ENCODE results near the gene PIK3R3.

Gene PIK3R3

DNA sequence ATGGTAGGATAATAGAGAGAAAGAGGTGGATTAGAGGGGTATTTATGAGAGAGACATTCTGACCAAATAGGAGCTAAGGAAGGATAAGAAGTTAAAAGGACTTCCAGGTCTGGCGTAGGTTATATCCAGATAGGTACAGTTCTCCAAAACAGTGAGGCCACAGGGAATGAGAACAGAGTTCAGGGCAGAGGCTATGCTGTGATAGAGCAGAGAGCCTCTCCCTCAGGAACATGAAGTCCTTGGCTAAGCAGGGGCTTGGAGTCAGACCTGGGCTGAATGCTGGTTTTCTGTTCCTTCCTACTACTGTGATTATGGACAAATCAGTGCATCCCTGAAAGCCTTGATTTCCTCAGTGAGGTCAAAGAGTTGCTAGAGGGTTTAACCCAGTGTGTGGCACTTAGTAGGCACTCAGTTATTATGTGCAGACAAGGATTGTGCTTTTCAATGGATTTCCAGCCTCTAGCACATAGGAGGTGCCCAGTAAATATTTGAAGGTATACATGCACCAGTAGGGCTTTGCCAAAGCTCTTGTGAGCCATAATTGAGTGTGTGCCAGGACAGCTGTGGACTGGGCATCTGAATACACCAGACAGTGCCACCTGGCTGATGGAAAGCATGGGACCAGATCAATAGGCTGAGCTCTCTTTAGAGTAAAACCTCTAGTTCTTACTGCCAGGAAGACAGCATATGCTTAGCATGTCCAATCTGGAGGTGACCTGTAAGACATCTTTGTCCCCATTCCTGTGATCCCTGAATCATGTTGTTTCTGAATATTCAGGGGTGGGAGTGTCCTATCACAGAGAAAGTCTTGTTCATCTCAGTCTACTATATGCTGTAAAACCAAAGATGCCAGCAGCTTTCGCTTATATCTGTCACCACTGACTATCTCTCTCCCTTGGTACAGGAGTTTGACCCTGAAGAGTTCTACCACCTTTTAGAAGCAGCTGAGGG is 111.1 kb downstream of the PIK3R3 start:
- DNase-seq: no peak
- ATAC-seq: no peak

DNA sequence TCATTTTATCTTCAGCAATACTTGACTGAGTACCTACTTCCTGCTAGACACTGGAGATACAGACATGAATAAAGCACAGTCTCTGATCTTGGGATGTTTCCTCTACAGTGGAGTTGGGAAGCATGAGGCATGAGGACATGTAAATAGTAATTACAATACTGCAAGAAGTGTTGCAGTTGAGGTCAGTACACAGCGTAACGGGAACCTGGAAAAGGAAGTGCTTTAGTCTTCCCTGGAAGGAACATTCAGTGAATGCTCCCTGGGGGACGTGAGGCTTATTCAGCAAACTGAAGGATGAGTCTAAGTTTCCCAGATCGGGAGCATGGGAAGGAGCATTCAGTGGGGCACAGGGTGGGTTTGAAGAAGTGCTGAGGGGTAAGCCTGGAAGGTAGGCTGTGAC is 112.4 kb downstream of the PIK3R3 start:
- ATAC-seq (no peak), DNase-seq (no peak)

DNA sequence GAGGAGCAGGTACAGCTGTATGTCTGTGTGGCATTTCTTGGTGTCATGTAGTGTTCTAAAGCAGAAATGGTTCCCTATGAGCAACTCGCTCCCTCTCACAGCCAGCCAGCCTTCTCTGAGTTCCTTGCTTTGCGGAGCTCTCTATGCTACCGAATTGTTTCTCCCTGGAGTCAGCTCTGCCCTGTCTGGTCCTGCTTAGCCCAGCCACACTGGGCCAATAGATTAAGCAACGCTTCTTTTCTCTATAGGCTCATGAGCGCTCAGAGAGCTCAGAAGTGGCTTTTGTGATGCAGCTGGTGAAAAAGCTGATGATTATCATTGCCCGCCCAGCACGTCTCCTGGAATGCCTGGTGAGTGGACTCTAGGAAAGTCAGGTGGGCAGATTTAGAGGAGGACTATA is 113.1 kb downstream of the PIK3R3 start:
- DNase-seq (no peak), ATAC-seq (no peak)

DNA sequence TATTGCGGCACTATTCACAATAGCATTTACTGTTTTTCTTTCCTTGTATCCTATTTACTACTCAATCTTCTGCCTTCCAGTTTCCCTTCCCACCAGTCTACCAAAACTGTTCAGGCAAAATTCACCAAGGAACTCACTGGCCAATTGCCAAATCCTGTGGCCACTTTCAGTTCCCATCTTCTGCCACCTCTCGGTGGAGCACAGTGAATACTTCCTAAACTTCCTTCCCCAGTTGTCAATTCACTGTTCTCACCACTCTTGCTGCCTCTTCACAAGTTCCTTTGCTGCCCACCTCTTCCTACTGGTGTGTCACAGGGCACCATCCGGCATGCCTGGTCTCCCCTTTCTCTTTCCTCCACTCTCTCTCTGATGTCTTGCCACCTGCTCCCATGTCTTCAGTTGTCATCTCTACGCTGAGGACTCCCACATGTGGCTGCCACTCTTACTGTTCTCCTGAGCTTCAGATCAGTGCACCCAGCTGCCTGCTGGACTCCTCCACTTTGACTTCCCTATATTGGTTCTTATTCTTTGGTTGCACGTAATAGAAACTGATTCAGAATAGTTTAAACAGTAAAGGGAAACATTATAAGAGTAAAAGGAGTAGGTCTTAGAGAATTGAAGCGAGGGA is 114.4 kb downstream of the PIK3R3 start:
- ATAC-seq (no peak), DNase-seq (no peak)

DNA sequence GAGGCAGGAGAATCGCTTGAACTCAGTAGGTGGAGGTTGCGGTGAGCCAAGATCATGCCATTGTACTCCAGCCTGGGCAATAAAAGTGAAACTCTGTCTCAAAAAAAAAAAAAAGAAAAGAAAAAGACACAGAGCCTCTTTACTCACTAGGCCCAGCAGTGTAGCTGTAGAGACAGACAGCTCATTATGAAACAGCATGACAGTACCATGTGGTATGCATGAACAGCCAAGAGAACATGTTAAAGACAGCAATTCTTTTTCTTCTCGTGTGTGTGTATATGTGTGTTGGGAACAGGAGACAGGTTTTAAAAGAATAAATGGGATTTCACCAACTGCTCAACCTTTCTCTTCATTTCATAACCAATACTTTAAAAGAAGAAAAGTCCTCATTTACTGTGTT is 118.8 kb downstream of the PIK3R3 start:
- ATAC-seq (no peak), DNase-seq (no peak)

DNA sequence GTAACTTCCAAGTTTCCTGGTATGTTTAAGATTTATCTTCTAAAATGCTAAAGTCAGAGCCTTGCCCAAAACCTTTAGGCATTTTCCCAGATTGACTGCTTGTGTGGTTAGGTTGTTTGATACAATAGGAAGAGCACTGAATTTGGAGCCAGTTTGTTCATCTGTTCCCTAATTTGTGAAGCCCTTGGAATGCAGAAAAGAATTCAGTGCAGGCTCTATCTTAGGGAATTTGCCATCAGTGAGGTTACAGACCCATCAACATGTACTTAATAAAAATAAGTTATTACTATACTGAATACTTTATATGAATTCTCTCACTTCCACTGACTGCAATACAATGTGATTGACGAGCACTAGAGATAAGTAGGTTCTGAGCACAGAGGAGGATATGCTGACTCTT is 120.2 kb downstream of the PIK3R3 start:
- DNase-seq (no peak), ATAC-seq (no peak)

DNA sequence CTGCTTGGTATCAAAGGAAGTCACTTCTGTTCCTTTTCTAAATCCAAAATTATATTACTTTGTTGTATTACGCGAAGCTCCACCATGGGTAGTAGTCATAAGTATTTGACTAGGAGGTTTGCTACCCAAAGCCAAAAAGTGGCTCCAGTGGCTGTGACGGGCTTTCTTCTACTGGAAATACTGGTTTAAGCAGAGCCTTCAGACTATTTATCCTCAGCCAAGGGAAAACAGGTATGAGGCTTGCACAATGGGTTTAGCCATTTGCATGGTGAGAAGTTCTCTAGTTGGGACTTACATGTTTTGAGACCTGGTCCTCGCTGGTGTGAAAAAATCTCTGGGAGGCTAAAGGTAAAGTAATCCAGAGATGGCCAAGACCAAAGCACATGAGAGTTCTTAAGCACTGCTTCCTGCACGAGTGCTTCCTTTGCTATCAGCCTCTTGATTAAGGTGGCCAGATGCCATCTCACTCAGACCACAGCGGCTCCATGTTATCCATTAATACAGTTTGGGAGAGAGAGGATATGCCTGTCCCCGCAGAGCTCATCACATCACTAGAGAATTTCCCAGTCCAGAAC is 121.2 kb downstream of the PIK3R3 start:
- DNase-seq: no peak
- ATAC-seq: no peak

DNA sequence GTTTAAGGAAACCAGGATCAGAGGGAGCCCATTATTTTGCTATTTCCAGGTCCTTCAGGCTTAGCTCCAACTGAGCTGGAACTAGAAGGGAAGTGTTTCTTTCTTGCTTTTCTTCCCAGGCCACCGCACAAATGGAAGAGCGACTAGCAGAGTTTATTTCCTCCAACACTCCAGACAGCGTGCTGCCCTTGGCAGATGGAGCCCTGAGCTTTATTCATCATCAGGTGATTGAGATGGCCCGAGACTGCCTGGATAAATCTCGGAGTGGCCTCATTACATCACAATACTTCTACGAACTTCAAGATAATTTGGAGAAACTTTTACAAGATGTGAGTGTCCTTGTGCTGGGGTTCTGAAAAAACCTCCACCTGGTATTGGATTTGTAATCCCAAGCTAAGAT is 121.8 kb downstream of the PIK3R3 start:
- no peak for DNase-seq
- ATAC-seq: no peak

DNA sequence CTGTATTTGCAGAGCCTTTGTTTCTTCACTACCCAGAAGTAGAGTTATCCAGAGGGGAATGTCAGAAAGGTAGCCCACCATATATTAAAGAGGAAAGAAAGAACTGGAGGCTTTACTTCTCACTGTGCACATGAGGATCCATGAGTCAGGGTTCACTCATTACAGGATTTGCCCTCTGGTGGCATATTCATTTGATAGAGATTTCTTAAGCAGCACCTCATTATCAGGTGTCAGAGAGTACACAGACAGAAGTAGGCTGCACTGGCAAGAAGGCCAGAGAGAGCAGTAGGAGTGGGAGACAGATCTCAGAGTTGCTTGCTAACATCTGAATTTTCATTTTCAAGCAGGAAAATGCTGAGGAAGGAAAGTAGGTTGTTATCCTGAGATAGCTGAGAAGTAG is 123.8 kb downstream of the PIK3R3 start:
- ATAC-seq: no peak
- DNase-seq: no peak

DNA sequence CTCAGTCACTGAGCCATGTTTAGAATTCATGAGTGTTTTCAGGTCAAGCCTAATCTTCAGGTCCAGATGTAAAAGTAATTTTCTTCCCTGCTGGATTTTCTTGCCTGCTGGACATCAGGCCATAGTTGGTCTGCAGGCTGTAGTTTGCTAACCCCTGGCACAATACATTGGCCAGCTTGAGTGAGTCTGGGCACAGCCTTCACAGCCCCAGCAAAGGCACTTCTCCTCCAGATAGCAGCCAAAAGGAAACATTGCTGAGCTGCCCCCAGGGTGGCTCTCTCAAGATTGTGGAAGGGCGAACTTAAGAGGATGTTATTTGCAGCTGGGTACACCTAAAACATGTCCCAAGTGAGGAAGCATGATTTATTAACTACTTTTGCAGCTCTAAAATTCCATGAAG is 126.8 kb downstream of the PIK3R3 start:
- DNase-seq (no peak), ATAC-seq (no peak)

DNA sequence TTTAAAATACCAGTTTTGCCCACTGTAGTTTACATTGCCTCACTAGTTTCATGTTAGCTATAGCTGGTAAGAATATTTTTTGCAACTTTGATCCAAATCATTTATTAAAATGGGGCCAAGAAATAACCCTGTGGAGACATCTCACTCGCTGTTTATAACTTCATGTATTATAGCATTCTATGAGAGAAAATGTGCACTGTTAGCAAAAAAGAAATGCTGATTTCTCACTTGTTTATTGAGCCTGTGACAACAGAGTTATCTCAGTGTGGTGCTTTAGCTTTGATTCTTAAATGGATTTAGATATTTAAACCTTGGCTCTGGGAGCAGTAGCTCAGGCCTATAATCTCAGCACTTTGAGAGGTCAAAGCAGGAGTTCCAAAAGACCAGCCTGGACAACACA is 127.9 kb downstream of the PIK3R3 start:
- DNase-seq: no peak
- ATAC-seq: no peak

DNA sequence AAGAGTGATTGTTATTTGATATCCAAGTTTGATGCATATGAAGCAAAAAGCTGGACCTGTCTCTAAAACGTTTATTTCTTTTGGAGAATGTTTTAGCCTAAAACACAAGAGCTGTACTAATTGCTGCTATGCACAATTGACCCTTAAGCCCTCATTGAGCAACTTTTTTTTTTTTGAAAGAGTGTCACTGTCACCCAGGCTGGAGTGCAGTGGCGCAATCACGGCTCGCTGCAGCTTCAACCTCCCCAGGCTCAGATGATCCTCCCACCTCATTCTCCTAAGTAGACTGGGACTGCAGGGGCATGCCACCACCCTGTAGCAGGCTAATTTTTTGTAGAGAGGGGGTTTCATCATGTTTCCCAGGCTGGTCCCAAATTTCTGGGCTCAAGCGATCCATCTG is 129.1 kb downstream of the PIK3R3 start:
- ATAC-seq: no peak
- DNase-seq: no peak

DNA sequence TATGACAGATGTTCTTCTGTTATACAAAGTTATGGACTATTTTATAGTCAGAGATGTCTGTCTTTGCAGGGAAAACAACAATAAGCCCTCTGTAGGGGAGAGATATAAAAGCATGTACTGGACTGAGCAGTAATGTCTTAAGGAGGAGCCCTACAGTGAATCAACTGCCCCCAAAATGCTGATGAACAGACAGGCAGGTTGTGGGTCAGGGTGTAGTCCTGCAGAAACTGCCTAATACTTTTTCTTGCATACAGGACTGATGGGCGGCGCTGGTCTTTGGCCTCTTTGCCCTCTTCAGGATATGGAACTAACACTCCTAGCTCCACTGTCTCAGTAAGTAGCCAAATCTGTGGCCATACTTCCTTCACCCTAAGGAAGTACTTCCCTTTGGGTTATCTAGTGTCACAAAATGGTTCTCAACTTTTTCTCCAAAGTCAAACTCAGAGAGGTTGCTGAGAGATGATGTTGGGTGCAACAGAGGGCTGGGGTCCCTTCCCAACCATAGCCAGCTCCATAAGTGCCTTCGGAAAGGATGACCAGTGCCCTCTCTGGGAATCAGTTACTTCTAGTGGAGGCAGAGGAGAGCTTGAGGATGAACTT is 129.8 kb downstream of the PIK3R3 start:
- DNase-seq: no peak
- no peak for ATAC-seq

DNA sequence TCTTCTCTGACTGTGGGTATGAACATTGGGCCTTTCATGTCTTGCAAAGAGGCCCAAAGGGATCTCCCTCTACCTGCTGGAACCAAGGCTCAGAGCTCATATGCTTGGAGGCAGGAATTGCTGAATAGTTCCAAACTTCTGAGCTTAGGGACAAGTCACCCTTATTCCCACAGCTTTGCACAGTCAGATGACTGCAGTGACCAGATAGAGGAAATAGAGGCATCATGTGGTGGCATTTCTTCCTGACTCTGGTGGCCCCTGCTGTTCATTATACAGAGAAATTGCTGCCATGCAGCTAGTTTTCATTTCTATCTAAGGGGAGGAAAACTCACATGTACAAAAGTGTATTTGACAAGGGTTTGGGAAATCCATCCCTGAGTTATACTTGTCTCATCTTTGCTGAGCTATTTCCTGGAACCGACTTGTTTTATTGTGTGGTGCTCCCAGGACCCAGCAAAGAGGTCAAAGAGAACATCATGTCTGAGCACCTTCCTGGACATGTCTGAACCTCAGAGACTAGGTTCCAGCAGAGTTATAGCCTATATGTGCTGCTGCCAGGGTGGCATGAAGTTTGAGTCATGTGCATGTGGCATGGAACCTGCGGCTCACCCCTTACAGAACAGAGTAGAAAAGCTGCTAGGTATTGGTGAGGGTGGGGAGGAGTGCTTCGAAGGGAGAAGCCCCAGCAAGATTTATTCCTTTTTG is 131.2 kb downstream of the PIK3R3 start:
- DNase-seq: no peak
- no peak for ATAC-seq

DNA sequence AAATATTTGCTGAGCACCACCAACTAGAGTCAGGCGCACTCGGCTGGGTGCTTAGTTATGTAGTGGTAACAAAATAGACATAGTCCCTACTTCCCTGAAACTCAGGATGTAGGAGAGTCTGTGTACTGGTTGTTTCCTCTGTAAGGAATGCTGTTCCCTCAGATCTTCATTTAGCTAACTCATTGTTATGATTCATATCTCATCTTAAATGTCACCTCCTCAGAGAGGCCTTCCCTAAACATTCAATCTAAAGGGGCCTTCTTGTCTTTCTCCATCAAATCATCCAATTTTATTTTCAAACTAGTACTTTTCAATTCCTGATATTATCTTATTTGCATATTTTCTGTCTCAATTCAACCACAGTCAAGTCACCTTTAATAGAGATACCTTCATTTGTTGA is 132.9 kb downstream of the PIK3R3 start:
- DNase-seq (no peak), ATAC-seq (no peak)

DNA sequence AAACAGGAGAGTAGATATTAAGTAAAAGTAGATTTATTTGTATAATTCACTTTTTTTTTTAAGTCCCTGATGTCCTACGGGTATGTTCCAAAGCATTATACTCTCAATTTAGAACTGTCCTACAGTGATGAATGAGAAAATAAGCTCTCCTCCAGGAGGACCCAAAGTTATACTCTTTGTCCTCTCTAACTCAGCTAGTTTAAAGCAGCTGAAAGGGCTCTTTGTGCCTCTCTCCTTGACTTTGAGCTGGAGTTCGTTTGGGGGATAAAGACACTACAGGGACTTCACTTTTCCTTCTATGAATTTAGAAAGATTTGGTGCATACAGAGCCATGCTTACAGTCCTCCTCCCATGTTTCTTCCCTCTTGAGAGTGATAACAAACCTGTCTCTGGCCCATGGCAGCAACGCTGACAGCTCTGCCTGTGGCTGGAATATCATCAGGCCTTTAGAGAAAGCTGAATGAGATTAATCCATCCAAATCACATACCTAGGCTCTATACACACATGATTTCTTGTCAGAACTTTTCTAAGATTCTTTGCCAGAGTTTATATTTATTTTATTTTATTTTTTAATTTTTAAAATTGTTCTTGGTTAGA is 134.3 kb downstream of the PIK3R3 start:
- ATAC-seq (no peak), DNase-seq (no peak)

DNA sequence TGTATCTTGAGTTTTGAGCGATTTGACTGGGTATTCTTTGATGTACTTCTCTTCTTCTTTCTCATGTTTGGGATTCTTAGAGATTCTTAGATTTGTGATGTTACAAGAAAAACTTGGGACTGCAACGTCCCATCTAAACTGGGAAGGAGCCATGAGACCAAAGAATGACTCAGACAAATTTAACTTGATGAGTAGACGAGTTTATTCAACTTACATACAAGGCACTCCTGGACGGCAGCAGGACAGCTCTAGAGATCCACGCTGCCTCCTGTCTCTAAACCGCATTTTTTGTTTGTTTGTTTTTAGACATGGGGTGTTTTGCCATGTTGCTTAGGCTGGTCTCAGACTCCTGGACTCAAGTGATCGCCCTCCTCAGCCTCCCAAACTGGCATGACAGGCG is 137.1 kb downstream of the PIK3R3 start:
- DNase-seq: no peak
- ATAC-seq: no peak

DNA sequence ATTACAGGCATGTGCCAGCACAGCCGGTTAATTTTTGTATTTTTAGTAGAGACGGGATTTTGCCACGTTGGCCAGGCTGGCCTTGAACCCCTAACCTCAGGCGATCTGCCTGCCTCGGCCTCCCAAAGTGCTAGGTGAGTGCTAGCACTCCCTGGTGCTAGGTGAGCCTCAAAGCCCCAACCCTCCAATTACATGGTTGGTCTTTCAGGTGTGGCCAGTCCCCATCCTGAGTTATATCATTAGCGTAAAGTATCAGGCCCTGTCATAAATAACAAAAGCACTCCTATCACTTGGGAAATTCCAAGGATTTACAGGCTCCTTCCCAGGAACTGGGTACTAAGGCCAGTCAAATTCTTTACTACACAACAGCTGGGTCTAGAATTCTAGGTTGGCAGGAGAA is 138.0 kb downstream of the PIK3R3 start:
- no peak for DNase-seq

More for the DNA sequence above, 138.0 kb downstream of the PIK3R3 start:
- ATAC-seq: no peak
